HCT116 (cell line): Measurements from ENCODE around the gene RECQL5. TPM values are rescaled to one million over a fixed set of nuclear protein-coding genes. Genes with fewer than 3 reads are reported as not detected.
A peak's percentile ranks its signal among the peaks of the same experiment; 100 is the strongest.

Experiments used
- ATAC-seq: fragments of 200-7000 bp; cut with Tn5 transposase; 2 replicates; pipeline ENCODE4 v1.9.1; 2020; ENCODE audit warnings: mild to moderate bottlenecking, moderate library complexity
- BruUV-seq: library from RNA; stranded (reverse); fragments of 400-500 nt; replicated peaks from 2 replicates; lab custom pipeline; 2021; lab: Mats Ljungman, UMichigan
- CTCF ChIA-PET: fragments of 300-600 bp; sonication (Branson Sonifier 250); formaldehyde crosslinking; loops from one replicate; lab custom pipeline; 2021; ENCODE audit warnings: antibody characterized with exemption; lab: Charles Lee
- POLR2A ChIA-PET: fragments of 300-600, 350-600 bp; sonication (Branson Sonifier 250); formaldehyde crosslinking; loops from one replicate; lab custom pipeline; 2021; ENCODE audit warnings: antibody characterized with exemption; lab: Charles Lee
- RAD21 ChIA-PET, 2 experiments: fragments of 300-600 bp; sonication (Branson Sonifier 250); formaldehyde crosslinking; loops; one replicate each; lab custom pipeline; 2023; ENCODE audit warnings: low total read pairs in 2 of 2; ENCODE audit not compliant: uncharacterized antibody in 2 of 2, unreplicated experiment in 2 of 2, low non-redundant PET in 1 of 2; lab: Charles Lee
- DNase-seq: peaks from one replicate; pipeline ENCODE4 v3.0.0-alpha.2; 2010; ENCODE audit warnings: low read depth, low spot score
- H2AFZ ChIP-seq: fragments of 200-600 bp; shearing (Covaris generic), sonication (generic); 2 replicates; pipeline ENCODE4 v1.6.1; 2017; ENCODE audit warnings: low read depth, mixed run types, mixed read lengths, antibody characterized with exemption, low read length; ENCODE audit not compliant: poor library complexity, severe bottlenecking
- H3K27ac ChIP-seq: 2 replicates; pipeline ENCODE4 v1.5.1; 2012; ENCODE audit warnings: low read depth, low read length
- H3K27me3 ChIP-seq: fragments of 200-600 bp; sonication (generic); 2 replicates; pipeline ENCODE4 v1.6.1; 2016; ENCODE audit warnings: mixed run types, low read length, mixed read lengths; ENCODE audit not compliant: insufficient read depth
- H3K36me3 ChIP-seq, 2 experiments: fragments of 200-500 bp in 1 of 2; fragments of 200-600 bp in 1 of 2; sonication (Bioruptor generic) in 1 of 2; sonication (generic) in 1 of 2; 2 replicates each; pipeline versions ENCODE4 v1.5.1 to v1.6.1; 2014 to 2016; ENCODE audit warnings: low read length in 2 of 2, inconsistent platforms in 1 of 2, mixed read lengths in 1 of 2, mixed run types in 1 of 2; ENCODE audit not compliant: insufficient read depth in 2 of 2, control insufficient read depth in 1 of 2
- H3K4me1 ChIP-seq, 2 experiments: fragments of 200-600 bp in 1 of 2; sonication (generic) in 1 of 2; 2 replicates each; pipeline versions ENCODE4 v1.5.1 to v1.6.1; 2012 to 2017; ENCODE audit warnings: low read length in 2 of 2, inconsistent platforms in 1 of 2, mild to moderate bottlenecking in 1 of 2, mixed read lengths in 1 of 2, mixed run types in 1 of 2, moderate library complexity in 1 of 2; ENCODE audit not compliant: insufficient read depth in 2 of 2, control insufficient read depth in 1 of 2
- H3K4me2 ChIP-seq: fragments of 200-600 bp; sonication (generic); 2 replicates; pipeline ENCODE4 v1.6.1; 2017; ENCODE audit warnings: mixed run types, low read length, mixed read lengths
- H3K4me3 ChIP-seq, 2 experiments: fragments of 200-600 bp in 1 of 2; sonication (generic) in 1 of 2; replicated peaks in 1 of 2; 2 replicates each; pipeline ENCODE4 v1.5.1; 2011 to 2016; ENCODE audit warnings: low read length in 2 of 2, control low read depth in 1 of 2, low read depth in 1 of 2, mild to moderate bottlenecking in 1 of 2, mixed read lengths in 1 of 2, mixed run types in 1 of 2
- H3K79me2 ChIP-seq: fragments of 200-600 bp; sonication (generic); 2 replicates; pipeline ENCODE4 v1.6.1; 2017; ENCODE audit warnings: mild to moderate bottlenecking, mixed run types, low read length, moderate library complexity, mixed read lengths; ENCODE audit not compliant: insufficient read depth
- H3K9ac ChIP-seq: fragments of 200-600 bp; sonication (generic); 2 replicates; pipeline ENCODE4 v1.6.1; 2016; ENCODE audit warnings: low read length, mixed read lengths
- H3K9me2 ChIP-seq: fragments of 200-600 bp; sonication (generic), shearing (Covaris generic); 2 replicates; pipeline ENCODE4 v1.6.1; 2017; ENCODE audit warnings: mixed run types, mild to moderate bottlenecking, moderate library complexity; ENCODE audit not compliant: insufficient read depth
- H3K9me3 ChIP-seq, 2 experiments: fragments of 200-500 bp in 1 of 2; fragments of 200-600 bp in 1 of 2; sonication (Bioruptor generic) in 1 of 2; sonication (generic) in 1 of 2; 2 replicates each; pipeline ENCODE4 v1.6.1; 2014 to 2017; ENCODE audit warnings: low read length in 2 of 2, mixed read lengths in 2 of 2, inconsistent platforms in 1 of 2, low read depth in 1 of 2, mild to moderate bottlenecking in 1 of 2, mixed run types in 1 of 2, moderate library complexity in 1 of 2; ENCODE audit not compliant: control insufficient read depth in 1 of 2, insufficient read depth in 1 of 2
- H4K20me1 ChIP-seq: fragments of 200-600 bp; sonication (generic), shearing (Covaris generic); 2 replicates; pipeline ENCODE4 v1.6.1; 2017; ENCODE audit warnings: mixed run types, mild to moderate bottlenecking, moderate library complexity; ENCODE audit not compliant: insufficient read depth
- CBX3 ChIP-seq: IDR thresholded peaks from 2 replicates; pipeline ENCODE4 v1.6.1; 2012; ENCODE audit warnings: low read depth
- CEBPB ChIP-seq: IDR thresholded peaks from 2 replicates; pipeline ENCODE4 v1.6.1; 2012; ENCODE audit warnings: low read depth
- CTCF ChIP-seq, 3 experiments: fragments of 200-600 bp in 1 of 3; sonication (generic) in 1 of 3; IDR thresholded peaks in 2 of 3; conservative IDR thresholded peaks in 1 of 3; 2 replicates each; pipeline ENCODE4 v1.5.1; 2012 to 2017; ENCODE audit warnings: low read depth in 2 of 3, low read length in 2 of 3, antibody characterized with exemption in 1 of 3, borderline replicate concordance in 1 of 3, control low read depth in 1 of 3, mild to moderate bottlenecking in 1 of 3, mixed read lengths in 1 of 3, mixed run types in 1 of 3, moderate library complexity in 1 of 3; ENCODE audit not compliant: insufficient read depth in 1 of 3
- EGR1 ChIP-seq: IDR thresholded peaks from 2 replicates; pipeline ENCODE4 v1.6.1; 2012; ENCODE audit warnings: low read depth
- ELF1 ChIP-seq: IDR thresholded peaks from 2 replicates; pipeline ENCODE4 v1.6.1; 2012; ENCODE audit warnings: low read depth, borderline replicate concordance
- FOSL1 ChIP-seq: IDR thresholded peaks from 2 replicates; pipeline ENCODE4 v1.6.1; 2012; ENCODE audit warnings: low read depth
- JUND ChIP-seq: IDR thresholded peaks from 2 replicates; pipeline ENCODE4 v1.6.1; 2012
- MAX ChIP-seq: IDR thresholded peaks from 2 replicates; pipeline ENCODE4 v1.6.1; 2012
- POLR2AphosphoS5 ChIP-seq: IDR thresholded peaks from 2 replicates; pipeline ENCODE4 v1.6.1; 2011; ENCODE audit warnings: mild to moderate bottlenecking, low read depth, low read length, moderate library complexity
- RAD21 ChIP-seq: IDR thresholded peaks from 2 replicates; pipeline ENCODE4 v1.6.1; 2012; ENCODE audit warnings: low read depth, mild to moderate bottlenecking
- SIN3A ChIP-seq: IDR thresholded peaks from 2 replicates; pipeline ENCODE4 v1.6.1; 2012; ENCODE audit warnings: low read depth
- SP1 ChIP-seq: IDR thresholded peaks from 2 replicates; pipeline ENCODE4 v1.6.1; 2012; ENCODE audit warnings: low read depth
- SRF ChIP-seq: IDR thresholded peaks from 2 replicates; pipeline ENCODE4 v1.6.1; 2012; ENCODE audit warnings: low read depth
- TCF7L2 ChIP-seq: IDR thresholded peaks from 2 replicates; pipeline ENCODE4 v1.7.0; 2011; ENCODE audit warnings: borderline replicate concordance, inconsistent platforms; ENCODE audit not compliant: insufficient read depth, insufficient read length; ENCODE audit errors: extremely low read depth
- ZFX ChIP-seq: fragments of 450-650 bp; IDR thresholded peaks from 2 replicates; pipeline ENCODE4 v1.6.1; 2017
- intact Hi-C: fragments of 100-400 bp; cut with micrococcal nuclease; formaldehyde crosslinking; loops from 2 replicates; pipeline ENCODE4 v1.10.0; 2022
- total RNA-seq: library from RNA; stranded (reverse); gene quantifications from one replicate; pipeline ENCODE4 v1.2.1, GENCODE V29; 2021; ENCODE audit not compliant: unreplicated experiment
- TF ChIP-seq, protein P1 (sequence below): IDR thresholded peaks from 2 replicates; pipeline ENCODE4 v1.6.1; 2012; ENCODE audit warnings: low read depth

The RECQL5 gene
- total RNA-seq, 1 experiment from 2014 or later: 83.3 TPM

DNA sequence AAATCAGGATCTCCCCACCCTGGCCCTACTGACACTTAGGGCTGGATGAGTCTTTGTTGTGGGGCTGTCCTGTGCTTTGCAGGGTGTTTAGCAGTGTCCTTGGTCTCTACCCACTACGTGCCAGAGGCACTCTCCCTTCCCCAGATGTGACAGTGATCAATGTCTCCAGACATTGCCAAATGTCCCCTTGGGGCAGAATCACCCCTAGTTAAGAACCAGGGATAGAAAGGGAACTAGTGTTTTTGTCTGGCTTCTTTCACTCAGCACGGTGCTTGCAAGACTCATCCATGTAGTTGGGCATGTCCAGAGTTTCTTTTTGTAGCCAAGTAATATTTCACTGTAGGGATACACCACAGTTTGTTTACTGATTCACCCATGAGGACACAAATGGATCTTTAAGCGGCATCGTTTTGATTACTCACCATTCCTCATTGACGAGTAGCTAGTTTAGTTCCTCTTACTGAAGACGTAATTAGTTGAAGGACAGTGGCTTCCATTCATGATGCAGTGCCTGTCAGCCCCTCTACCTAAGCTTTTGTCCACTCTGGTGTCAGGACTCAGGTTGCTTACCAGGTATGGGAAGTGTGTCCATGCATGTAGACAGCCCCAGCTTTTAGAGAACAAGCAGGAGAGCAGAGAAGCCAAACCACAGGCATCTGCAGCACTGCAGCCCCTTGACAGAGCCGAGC is 28.3 kb upstream of the RECQL5 start:
- ChIA-PET CTCF (interaction anchor here (0.7 to 4.7 kb wide), 7 partner anchors 11 to 63 kb away, joined by 3 to 31 read pairs (median 5); no protein-coding TSS in a partner anchor), POLR2A (interaction anchor here (1.0 to 2.0 kb wide), 4 partner anchors 12 to 85 kb away, joined by 3 to 9 read pairs (median 4); partner anchors contain the start of gene ITGB4), RAD21 (interaction anchor here (0.6 to 1.0 kb wide), 4 partner anchors 11 to 358 kb away, joined by 3 to 4 read pairs (median 3); partner anchors contain the start of gene ITGB4 (in 1 of the 2))
- no peak overlapping the region for H2AFZ ChIP-seq
- BruUV-seq: no TSS peak
- DNase-seq (peak; percentile 87), ATAC-seq (peak; percentile 15)
- peaks cover 95 to 100% of the 10 kb centered on the region in 2 experiments for H3K4me1 ChIP-seq
- H3K27me3 ChIP-seq: no peaks in the 10 kb centered on the region
- intact Hi-C loops: no loop called here
- H3K9ac ChIP-seq: peak overlapping the region; percentile 47
- peaks cover 0 to 7% of the 10 kb centered on the region in 2 experiments; a peak in 1 of 4 replicates for H3K36me3 ChIP-seq
- TF ChIP-seq TCF7L2 (no peak), CBX3 (peak; percentile 94), SRF (no peak), POLR2AphosphoS5 (0 out of 2 replicates have a peak, but pooled peaks have one; percentile 42), ZFX (no peak), MAX (peak; percentile 72), EGR1 (no peak), SIN3A (peak; percentile 69; the same call in 1 of the 2 replicates), CEBPB (no peak; the same call in 1 of the 2 replicates), JUND (peak; percentile 77), ELF1 (no peak), CTCF (IDR thresholded peaks at IDR 0.05 in 2 of 3, conservative IDR thresholded peaks at IDR 0.05 in 1 of 3; ENCODE audit: borderline replicate concordance in 1 of 3, insufficient read depth in 1 of 3, low read depth in 2 of 3, low read length in 2 of 3) (no peak), SP1 (peak; percentile 82), FOSL1 (peak; percentile 85), RAD21 (peak; percentile 16; the same call in 1 of the 2 replicates)
- TF ChIP-seq, protein P1, sequence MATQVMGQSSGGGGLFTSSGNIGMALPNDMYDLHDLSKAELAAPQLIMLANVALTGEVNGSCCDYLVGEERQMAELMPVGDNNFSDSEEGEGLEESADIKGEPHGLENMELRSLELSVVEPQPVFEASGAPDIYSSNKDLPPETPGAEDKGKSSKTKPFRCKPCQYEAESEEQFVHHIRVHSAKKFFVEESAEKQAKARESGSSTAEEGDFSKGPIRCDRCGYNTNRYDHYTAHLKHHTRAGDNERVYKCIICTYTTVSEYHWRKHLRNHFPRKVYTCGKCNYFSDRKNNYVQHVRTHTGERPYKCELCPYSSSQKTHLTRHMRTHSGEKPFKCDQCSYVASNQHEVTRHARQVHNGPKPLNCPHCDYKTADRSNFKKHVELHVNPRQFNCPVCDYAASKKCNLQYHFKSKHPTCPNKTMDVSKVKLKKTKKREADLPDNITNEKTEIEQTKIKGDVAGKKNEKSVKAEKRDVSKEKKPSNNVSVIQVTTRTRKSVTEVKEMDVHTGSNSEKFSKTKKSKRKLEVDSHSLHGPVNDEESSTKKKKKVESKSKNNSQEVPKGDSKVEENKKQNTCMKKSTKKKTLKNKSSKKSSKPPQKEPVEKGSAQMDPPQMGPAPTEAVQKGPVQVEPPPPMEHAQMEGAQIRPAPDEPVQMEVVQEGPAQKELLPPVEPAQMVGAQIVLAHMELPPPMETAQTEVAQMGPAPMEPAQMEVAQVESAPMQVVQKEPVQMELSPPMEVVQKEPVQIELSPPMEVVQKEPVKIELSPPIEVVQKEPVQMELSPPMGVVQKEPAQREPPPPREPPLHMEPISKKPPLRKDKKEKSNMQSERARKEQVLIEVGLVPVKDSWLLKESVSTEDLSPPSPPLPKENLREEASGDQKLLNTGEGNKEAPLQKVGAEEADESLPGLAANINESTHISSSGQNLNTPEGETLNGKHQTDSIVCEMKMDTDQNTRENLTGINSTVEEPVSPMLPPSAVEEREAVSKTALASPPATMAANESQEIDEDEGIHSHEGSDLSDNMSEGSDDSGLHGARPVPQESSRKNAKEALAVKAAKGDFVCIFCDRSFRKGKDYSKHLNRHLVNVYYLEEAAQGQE: no peak
- H3K79me2 ChIP-seq: peaks cover 83% of the 10 kb centered on the region
- H3K4me2 ChIP-seq: peak overlapping the region; percentile 53
- H4K20me1 ChIP-seq: no peaks in the 10 kb centered on the region
- H3K9me3 ChIP-seq: no peaks in the 10 kb centered on the region
- peak overlapping the region; percentile 94 for H3K27ac ChIP-seq
- peak overlapping the region in 1 of 2 experiments; percentile 12; a peak in 1 of 4 replicates for H3K4me3 ChIP-seq
- H3K9me2 ChIP-seq: no peaks in the 10 kb centered on the region
